Upper lobe of left lung (tissue), 4 donors: ENCODE data around the gene SNX32.

ENCODE experiments used
- CTCF ChIP-seq, 6 experiments: fragments of 450-650 bp in 4 of 6; fragments of 200-600 bp in 2 of 6; sonication (generic) in 2 of 6; IDR thresholded peaks; one replicate each; pipeline ENCODE4 v1.5.1; 2016 to 2019; ENCODE audit warnings: antibody characterized with exemption in 6 of 6
- POLR2A ChIP-seq, 4 donors: fragments of 450-650 bp; IDR thresholded peaks; one replicate each; pipeline ENCODE4 v1.5.1; 2016 to 2017; ENCODE audit warnings: antibody characterized with exemption in 4 of 4, mild to moderate bottlenecking in 2 of 4

DNA sequence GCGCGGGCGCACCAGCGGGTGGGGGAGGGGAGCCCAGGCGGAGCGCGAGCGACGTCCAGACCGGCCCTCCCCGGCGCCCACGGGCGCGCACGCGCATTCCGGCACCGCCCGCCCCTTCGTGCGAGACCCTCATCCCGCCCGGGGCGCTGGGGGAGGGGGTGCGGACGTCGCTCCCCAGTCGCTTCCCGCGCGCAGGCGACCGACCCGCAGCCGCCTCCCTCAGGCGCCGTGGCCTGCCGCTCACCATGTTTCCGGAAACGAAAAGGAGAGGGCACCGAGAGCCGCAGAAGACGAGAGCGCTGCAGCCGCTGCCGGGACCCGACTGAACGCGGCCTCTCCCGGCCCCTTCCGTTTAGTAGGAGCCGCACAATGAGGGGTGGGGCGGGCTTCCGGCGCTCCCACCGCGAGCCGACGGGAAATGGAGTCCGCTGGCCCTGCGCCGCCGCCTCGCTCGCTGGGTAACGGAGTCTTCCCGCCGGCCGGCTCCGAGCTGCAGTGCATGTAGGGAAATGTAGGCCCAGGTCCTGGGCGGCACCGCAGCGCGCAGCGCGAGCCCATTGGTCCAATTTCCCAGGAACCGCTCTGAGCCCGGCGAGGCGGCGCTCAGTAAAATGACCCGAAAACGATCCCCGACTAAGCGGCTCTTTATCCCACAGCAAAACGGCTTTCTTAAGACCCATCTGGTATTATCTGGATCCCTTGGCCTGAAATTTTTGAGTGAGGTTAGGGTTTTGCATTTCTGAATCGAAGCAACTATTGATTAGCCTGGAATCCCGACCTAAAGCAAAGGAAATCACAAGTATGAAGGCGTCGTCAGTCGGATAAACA is 24.3 kb downstream of the SNX32 start, which contains the start of gene CFL1:
- peak; percentile 99 for TF ChIP-seq POLR2A (IDR thresholded peaks at IDR 0.05)
- TF ChIP-seq CTCF (IDR thresholded peaks at IDR 0.05), result peak in 1 of 6 experiments; percentile 22
